IMR-90 (cell line): ENCODE measurements around the gene SLC15A3. TPM values are rescaled to one million over a fixed set of nuclear protein-coding genes. Genes with fewer than 3 reads are reported as not detected.

Source experiments
- ATAC-seq: fragments of 200-7000 bp; cut with Tn5 transposase; 2 replicates; pipeline ENCODE4 v1.9.1; 2020; ENCODE audit warnings: low read depth, mild to moderate bottlenecking, moderate library complexity
- BruUV-seq: library from RNA; stranded (reverse); fragments of 400-500 nt; replicated peaks from 2 replicates; lab custom pipeline; 2021; lab: Mats Ljungman, UMichigan
- CTCF ChIA-PET: fragments of 300-600 bp; formaldehyde crosslinking; extraction: SDS; loops from one replicate; lab custom pipeline; 2021; ENCODE audit warnings: antibody characterized with exemption; lab: Yijun Ruan, JAX
- POLR2A ChIA-PET: fragments of 300-600 bp; sonication (Branson Sonifier 250); formaldehyde crosslinking; loops from one replicate; lab custom pipeline; 2022; ENCODE audit warnings: antibody characterized with exemption; ENCODE audit not compliant: unreplicated experiment; lab: Charles Lee
- DNase-seq: peaks from one replicate; pipeline ENCODE4 v3.0.0; 2013
- H2AFZ ChIP-seq: replicated peaks from 2 replicates; pipeline ENCODE3; 2013; ENCODE audit warnings: low read length, mild to moderate bottlenecking; ENCODE audit not compliant: poor library complexity
- H2AK5ac ChIP-seq: 2 replicates; pipeline ENCODE4 v1.6.1; 2013; ENCODE audit warnings: low read depth, low read length, inconsistent platforms
- H2AK9ac ChIP-seq: replicated peaks from 2 replicates; pipeline ENCODE3; 2013; ENCODE audit warnings: mild to moderate bottlenecking, low read depth, low read length, moderate library complexity; ENCODE audit not compliant: poor library complexity
- H2BK120ac ChIP-seq: 2 replicates; pipeline ENCODE4 v1.6.1; 2013; ENCODE audit warnings: low read depth, low read length, inconsistent platforms
- H2BK15ac ChIP-seq: 3 replicates; pipeline ENCODE4 v1.6.1; 2013; ENCODE audit warnings: low read depth, low read length, inconsistent platforms
- H2BK20ac ChIP-seq: 2 replicates; pipeline ENCODE4 v1.6.1; 2013; ENCODE audit warnings: low read depth, mild to moderate bottlenecking, inconsistent platforms, low read length, moderate library complexity
- H2BK5ac ChIP-seq: 2 replicates; pipeline ENCODE4 v1.6.1; 2013; ENCODE audit warnings: mild to moderate bottlenecking, low read depth, low read length, inconsistent platforms; ENCODE audit not compliant: poor library complexity, severe bottlenecking
- H3K14ac ChIP-seq: replicated peaks from 2 replicates; pipeline ENCODE4 v1.6.1; 2013; ENCODE audit warnings: low read depth, low read length, inconsistent platforms
- H3K18ac ChIP-seq: 2 replicates; pipeline ENCODE4 v1.6.1; 2013; ENCODE audit warnings: low read depth, low read length, control low read depth
- H3K23ac ChIP-seq: 2 replicates; pipeline ENCODE4 v1.6.1; 2013; ENCODE audit warnings: low read depth, low read length, inconsistent platforms
- H3K27ac ChIP-seq: 2 replicates; pipeline ENCODE4 v1.5.1; 2013; ENCODE audit warnings: mild to moderate bottlenecking, control low read depth, low read length; ENCODE audit not compliant: insufficient read depth
- H3K27me3 ChIP-seq: 2 replicates; pipeline ENCODE4 v1.6.1; 2013; ENCODE audit warnings: low read length; ENCODE audit not compliant: control insufficient read depth, insufficient read depth
- H3K36me3 ChIP-seq: 2 replicates; pipeline ENCODE4 v1.6.1; 2013; ENCODE audit warnings: low read length, mixed read lengths; ENCODE audit not compliant: control insufficient read depth, insufficient read depth
- H3K4ac ChIP-seq: 2 replicates; pipeline ENCODE4 v1.6.1; 2013; ENCODE audit warnings: low read depth, low read length, inconsistent platforms
- H3K4me1 ChIP-seq: 2 replicates; pipeline ENCODE4 v1.6.1; 2013; ENCODE audit warnings: low read length, mixed read lengths; ENCODE audit not compliant: control insufficient read depth, insufficient read depth
- H3K4me2 ChIP-seq: 2 replicates; pipeline ENCODE4 v1.6.1; 2013; ENCODE audit warnings: low read depth, mild to moderate bottlenecking, control low read depth, low read length, moderate library complexity
- H3K4me3 ChIP-seq: 2 replicates; pipeline ENCODE4 v1.5.1; 2013; ENCODE audit warnings: low read depth, mild to moderate bottlenecking, control low read depth, low read length, moderate library complexity; ENCODE audit not compliant: insufficient read depth
- H3K56ac ChIP-seq: 2 replicates; pipeline ENCODE4 v1.6.1; 2013; ENCODE audit warnings: low read length, inconsistent platforms; ENCODE audit not compliant: insufficient read depth; ENCODE audit errors: extremely low read depth
- H3K79me1 ChIP-seq, 2 experiments: 2 replicates each; pipeline ENCODE4 v1.6.1; 2013; ENCODE audit warnings: low read length in 2 of 2, inconsistent platforms in 1 of 2, low read depth in 1 of 2
- H3K9ac ChIP-seq: 2 replicates; pipeline ENCODE4 v1.6.1; 2013; ENCODE audit warnings: low read depth, low read length, control low read depth
- H3K9me1 ChIP-seq: 2 replicates; pipeline ENCODE4 v1.6.1; 2013; ENCODE audit warnings: low read length, inconsistent platforms; ENCODE audit not compliant: insufficient read depth
- H3K9me3 ChIP-seq: 2 replicates; pipeline ENCODE4 v1.6.1; 2013; ENCODE audit warnings: low read length; ENCODE audit not compliant: control insufficient read depth, insufficient read depth
- H4K20me1 ChIP-seq: 2 replicates; pipeline ENCODE4 v1.6.1; 2013; ENCODE audit warnings: low read length, inconsistent platforms; ENCODE audit not compliant: insufficient read depth
- H4K5ac ChIP-seq: 2 replicates; pipeline ENCODE4 v1.6.1; 2013; ENCODE audit warnings: mild to moderate bottlenecking, low read depth, low read length, control low read depth
- H4K8ac ChIP-seq, 2 experiments: 2 replicates each; pipeline ENCODE4 v1.6.1; 2013; ENCODE audit warnings: low read depth in 2 of 2, low read length in 2 of 2, control low read depth in 1 of 2, inconsistent platforms in 1 of 2
- H4K91ac ChIP-seq: 2 replicates; pipeline ENCODE4 v1.6.1; 2013; ENCODE audit warnings: low read depth, low read length, inconsistent platforms; ENCODE audit not compliant: insufficient read depth
- BHLHE40 ChIP-seq: fragments of 150-350 bp; IDR thresholded peaks from 2 replicates; pipeline ENCODE4 v1.6.1; 2016; ENCODE audit warnings: mild to moderate bottlenecking, low read depth, low read length
- CEBPB ChIP-seq: IDR thresholded peaks from 2 replicates; pipeline ENCODE4 v1.6.1; 2012; ENCODE audit warnings: low read depth, low read length, improper control_type of control experiment
- CHD1 ChIP-seq: IDR thresholded peaks from 2 replicates; pipeline ENCODE4 v1.6.1; 2012; ENCODE audit warnings: low read depth, low read length, improper control_type of control experiment
- CTCF ChIP-seq: conservative IDR thresholded peaks from 2 replicates; pipeline ENCODE4 v1.5.1; 2012; ENCODE audit warnings: mild to moderate bottlenecking, low read depth, low read length, improper control_type of control experiment
- FOS ChIP-seq: fragments of 150-350 bp; IDR thresholded peaks from 2 replicates; pipeline ENCODE4 v1.6.1; 2016; ENCODE audit warnings: low read depth, low read length
- MAFK ChIP-seq: IDR thresholded peaks from 2 replicates; pipeline ENCODE4 v1.6.1; 2012; ENCODE audit warnings: low read depth, low read length, improper control_type of control experiment
- MAZ ChIP-seq: IDR thresholded peaks from 2 replicates; pipeline ENCODE4 v1.6.1; 2012; ENCODE audit warnings: low read depth, mild to moderate bottlenecking, low read length, improper control_type of control experiment, moderate library complexity, borderline replicate concordance
- MXI1 ChIP-seq: IDR thresholded peaks from 2 replicates; pipeline ENCODE4 v1.6.1; 2012; ENCODE audit warnings: low read depth, mild to moderate bottlenecking, low read length, moderate library complexity, borderline replicate concordance
- NFE2L2 ChIP-seq: fragments of 150-350 bp; IDR thresholded peaks from 2 replicates; pipeline ENCODE4 v1.6.1; 2016; ENCODE audit warnings: low read depth, mild to moderate bottlenecking, low read length
- POLR2A ChIP-seq: IDR thresholded peaks from 2 replicates; pipeline ENCODE4 v1.6.1; 2012; ENCODE audit warnings: mild to moderate bottlenecking, low read depth, low read length
- RAD21 ChIP-seq: IDR thresholded peaks from 2 replicates; pipeline ENCODE4 v1.6.1; 2012; ENCODE audit warnings: low read length, improper control_type of control experiment
- RCOR1 ChIP-seq: IDR thresholded peaks from 2 replicates; pipeline ENCODE4 v1.6.1; 2012; ENCODE audit warnings: mild to moderate bottlenecking, low read length, improper control_type of control experiment; ENCODE audit not compliant: insufficient replicate concordance
- RFX5 ChIP-seq: IDR thresholded peaks from 2 replicates; pipeline ENCODE4 v1.8.0; 2012; ENCODE audit warnings: low read depth, mild to moderate bottlenecking, low read length, moderate library complexity
- SMC3 ChIP-seq: fragments of 150-350 bp; IDR thresholded peaks from 2 replicates; pipeline ENCODE4 v1.6.1; 2016; ENCODE audit warnings: low read depth, mild to moderate bottlenecking, antibody characterized with exemption, low read length, moderate library complexity
- USF2 ChIP-seq: fragments of 150-350 bp; IDR thresholded peaks from 2 replicates; pipeline ENCODE4 v1.6.1; 2017; ENCODE audit warnings: mild to moderate bottlenecking, antibody characterized with exemption, low read length, low read depth
- WGBS, 2 experiments: methylation state at CpG; one replicate each; pipeline versions ENCODE4 v1.1.5 to v1.1.7; 2013; ENCODE audit warnings: missing lambda C conversion rate in 2 of 2; ENCODE audit not compliant: insufficient read length in 1 of 2; ENCODE audit errors: extremely low coverage in 2 of 2; 5-methylcytosine and 5-hydroxymethylcytosine counted together
- dilution Hi-C: fragments of 300-500 bp; cut with HindIII; formaldehyde crosslinking; loops from one replicate; pipeline ENCODE4 v1.14.3; 2018; ENCODE audit warnings: low sequenced_read_pairs; ENCODE audit not compliant: unreplicated experiment
- in situ Hi-C: fragments of 300-500 bp; cut with MboI; formaldehyde crosslinking; loops from 3 replicates; pipeline ENCODE4 v1.14.3; 2019; ENCODE audit warnings: low sequenced_read_pairs, inconsistent platforms, mixed read lengths
- intact Hi-C: fragments of 100-400 bp; cut with micrococcal nuclease; formaldehyde crosslinking; loops from 2 replicates; pipeline ENCODE4 v1.10.0; 2022
- polyA plus RNA-seq, 3 experiments: library from polyadenylated mRNA; depleted of rRNA; stranded (reverse); fragments of >200 nt; gene quantifications; 2 replicates each; pipeline ENCODE4 v1.2.3, GENCODE V29; 2012; ENCODE audit warnings: low replicate concordance in 1 of 3
- total RNA-seq: library from RNA; depleted of rRNA; stranded (reverse); fragments of >200 nt; gene quantifications from 2 replicates; pipeline ENCODE4 v1.2.3, GENCODE V29; 2012
- TF ChIP-seq, protein P1 (sequence below): fragments of 150-350 bp; IDR thresholded peaks from 2 replicates; pipeline ENCODE4 v1.6.1; 2016; ENCODE audit warnings: low read depth, mild to moderate bottlenecking, low read length, moderate library complexity, borderline replicate concordance

SLC15A3 gene
- total and polyA plus RNA-seq, 2 of the 4 experiments (the other 2 are of a cell fraction) = 3.2 to 4.4 TPM

DNA sequence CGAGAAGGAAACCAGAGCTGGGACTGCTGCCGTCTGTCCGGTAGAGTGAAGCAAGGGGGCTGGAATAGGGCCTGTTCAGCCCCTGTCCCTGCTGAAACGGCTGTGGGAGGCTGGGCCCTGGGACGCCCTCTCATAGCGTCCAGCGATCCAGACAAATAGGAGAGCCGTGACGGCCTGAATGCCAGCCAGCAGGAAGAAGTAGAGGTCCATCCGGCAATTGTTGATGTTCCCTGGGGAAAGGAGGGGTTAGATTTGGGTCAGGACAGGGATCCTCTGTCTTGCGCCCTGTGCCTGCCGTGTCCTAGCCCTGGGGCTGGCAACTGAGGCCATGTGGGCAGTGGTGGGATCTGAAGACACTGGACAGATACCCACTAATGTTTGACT lies 14.8 kb downstream of the SLC15A3 start:
- Histone ChIP-seq H2AK9ac (no peak overlapping the region), H3K9me3 (no peaks in the 10 kb centered on the region), H4K91ac (no peak overlapping the region), H2AK5ac (no peak overlapping the region), H3K4ac (no peak overlapping the region), H2AFZ (no peak overlapping the region), H3K4me1 (no peaks in the 10 kb centered on the region; the same call in 1 of the 2 replicates), H2BK120ac (no peak overlapping the region), H3K4me2 (no peak overlapping the region), H4K8ac (no peak overlapping the region), H3K9ac (no peak overlapping the region), H4K5ac (no peak overlapping the region), H3K23ac (no peak overlapping the region), H3K14ac (no peak overlapping the region), H3K27me3 (no peaks in the 10 kb centered on the region), H3K56ac (no peak overlapping the region), H3K18ac (no peak overlapping the region), H3K9me1 (no peaks in the 10 kb centered on the region), H3K79me1 (no peaks in the 10 kb centered on the region), H2BK5ac (no peak overlapping the region), H3K36me3 (peaks cover 38% of the 10 kb centered on the region), H3K4me3 (no peak overlapping the region), H3K27ac (no peak overlapping the region), H4K20me1 (no peaks in the 10 kb centered on the region), H2BK15ac (no peak overlapping the region), H2BK20ac (no peak overlapping the region)
- dilution Hi-C loops = no loop called here
- ChIA-PET CTCF (no interaction called here), POLR2A (no interaction called here)
- ATAC-seq (no peak), DNase-seq (no peak)
- in situ Hi-C loops = no loop called here
- TF ChIP-seq NFE2L2 = no peak
- no peak for TF ChIP-seq MAZ
- TF ChIP-seq MAFK = no peak
- no peak for TF ChIP-seq FOS
- TF ChIP-seq USF2 = no peak
- TF ChIP-seq CEBPB = no peak
- TF ChIP-seq, protein P1, sequence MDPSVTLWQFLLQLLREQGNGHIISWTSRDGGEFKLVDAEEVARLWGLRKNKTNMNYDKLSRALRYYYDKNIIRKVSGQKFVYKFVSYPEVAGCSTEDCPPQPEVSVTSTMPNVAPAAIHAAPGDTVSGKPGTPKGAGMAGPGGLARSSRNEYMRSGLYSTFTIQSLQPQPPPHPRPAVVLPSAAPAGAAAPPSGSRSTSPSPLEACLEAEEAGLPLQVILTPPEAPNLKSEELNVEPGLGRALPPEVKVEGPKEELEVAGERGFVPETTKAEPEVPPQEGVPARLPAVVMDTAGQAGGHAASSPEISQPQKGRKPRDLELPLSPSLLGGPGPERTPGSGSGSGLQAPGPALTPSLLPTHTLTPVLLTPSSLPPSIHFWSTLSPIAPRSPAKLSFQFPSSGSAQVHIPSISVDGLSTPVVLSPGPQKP = no peak
- no peak for TF ChIP-seq POLR2A
- TF ChIP-seq SMC3 = no peak
- no peak for TF ChIP-seq CHD1
- no peak for TF ChIP-seq RAD21
- no peak for TF ChIP-seq MXI1
- no peak for TF ChIP-seq RFX5
- no peak for TF ChIP-seq CTCF
- TF ChIP-seq RCOR1 = no peak
- TF ChIP-seq BHLHE40 = no peak
- WGBS, 2 experiments = no CpG with 5 or more reads among the region's 12 CpGs
- intact Hi-C loops = no loop called here
- no TSS peak for BruUV-seq
